Ovary (tissue), 9 donors: ENCODE results near the gene TEP1. TPM values are rescaled to one million over a fixed set of nuclear protein-coding genes. Genes with fewer than 3 reads are reported as not detected.

Experiments used
- DNase-seq, 5 donors: peaks; one replicate each; pipeline ENCODE4 v3.0.0-alpha.2; 2019 to 2020
- H3K27ac ChIP-seq, 2 donors: fragments of 200-600 bp; one replicate each; pipeline versions ENCODE4 v1.5.1 to v1.8.0; 2019 to 2022
- H3K27me3 ChIP-seq: fragments of 200-600 bp; one replicate; pipeline ENCODE4 v1.8.0; 2022
- H3K36me3 ChIP-seq: fragments of 200-600 bp; sonication (generic); one replicate; pipeline ENCODE4 v1.5.1; 2019
- H3K4me1 ChIP-seq: one replicate; pipeline ENCODE4 v1.8.1; 2013; ENCODE audit warnings: mild to moderate bottlenecking, moderate library complexity; ENCODE audit not compliant: insufficient read depth
- H3K4me3 ChIP-seq: fragments of 200-600 bp; sonication (generic); one replicate; pipeline ENCODE4 v1.5.1; 2017
- H3K9me3 ChIP-seq, 2 donors: fragments of 200-600 bp in 1 of 2; sonication (generic) in 1 of 2; one replicate each; pipeline versions ENCODE4 v1.5.1 to v1.8.1; 2013 to 2019; ENCODE audit warnings: mild to moderate bottlenecking in 1 of 2, moderate library complexity in 1 of 2
- EP300 ChIP-seq: sonication (generic); formaldehyde crosslinking; IDR thresholded peaks from one replicate; pipeline ENCODE4 v1.6.1; 2017; ENCODE audit warnings: antibody characterized with exemption
- POLR2A ChIP-seq: fragments of 450-650 bp; IDR thresholded peaks from one replicate; pipeline ENCODE4 v1.6.1; 2017; ENCODE audit warnings: antibody characterized with exemption, mild to moderate bottlenecking, moderate library complexity
- WGBS, 3 donors: extraction: QIAGEN DNeasy Blood & Tissue Kit in 1 of 3; methylation state at CpG; one replicate each; pipeline versions ENCODE4 v1.1.5 to v1.1.7; 2013 to 2017; 5-methylcytosine and 5-hydroxymethylcytosine counted together
- intact Hi-C, 4 donors: fragments of 100-400 bp; cut with DNase I; formaldehyde crosslinking; loops; one replicate each; pipeline versions ENCODE4 v1.11.0 to v1.15.1; 2022 to 2023
- polyA plus RNA-seq, 2 donors: library from polyadenylated mRNA; stranded (reverse); fragments of 200-250 nt in 1 of 2; fragments of 350-450 nt in 1 of 2; fragmentation: Illumina TruSeq in 1 of 2; extraction: RNeasy Lipid Tissue Mini Kit (QIAGEN cat#74804) in 1 of 2; gene quantifications; one replicate each; pipeline ENCODE4 v1.2.3, GENCODE V29; 2013 to 2014
- total RNA-seq, 7 donors: library from RNA; depleted of rRNA in 2 of 7; stranded (reverse); fragments of >200 nt in 2 of 7; fragmentation: NEBNext Ultra II Directional in 3 of 7; extraction: Animal tissue kit (Norgen Biotek cat#: 25700) in 3 of 7; gene quantifications; one replicate each; pipeline versions ENCODE4 v1.1.0 to v1.2.4, GENCODE V29; 2016 to 2023
- TF ChIP-seq, protein P1 (sequence below), 3 donors: fragments of 450-650 bp in 2 of 3; fragments of 200-600 bp in 1 of 3; IDR thresholded peaks; one replicate each; pipeline versions ENCODE4 v1.5.1 to v1.8.0; 2016 to 2022; ENCODE audit warnings: antibody characterized with exemption in 3 of 3, mild to moderate bottlenecking in 1 of 3
- donor health status: DM: no; HTN: no; CAD: no; lungs with moderate emphysema.
- donor health status: DM: no; HTN: no; CAD: no.
- donor health status: Bipolar disorder and iron deficiency.
- donor health status: DM: yes; HTN: yes; CAD: no.
- donor health status: DM: no; HTN: no; CAD: no.
- donor health status: DM: yes; HTN: yes; CAD: no.

The TEP1 gene
- total and polyA plus RNA-seq, 9 donors: 8.2 to 29.1 (median 18.2) TPM

- Histone ChIP-seq H3K4me3 (no peak overlapping the region), H3K36me3 (peaks cover 4% of the 10 kb centered on the region), H3K9me3 (no peaks in the 10 kb centered on the region), H3K27me3 (no peaks in the 10 kb centered on the region), H3K4me1 (no peaks in the 10 kb centered on the region), H3K27ac (no peak overlapping the region)
- DNase-seq: no peak
- intact Hi-C loops: no loop called here
- 86 to 97% (median 96%) methylated on average over 4 of the region's 4 CpGs for WGBS, 3 donors
- TF ChIP-seq POLR2A (no peak), EP300 (no peak)
- TF ChIP-seq, protein P1, sequence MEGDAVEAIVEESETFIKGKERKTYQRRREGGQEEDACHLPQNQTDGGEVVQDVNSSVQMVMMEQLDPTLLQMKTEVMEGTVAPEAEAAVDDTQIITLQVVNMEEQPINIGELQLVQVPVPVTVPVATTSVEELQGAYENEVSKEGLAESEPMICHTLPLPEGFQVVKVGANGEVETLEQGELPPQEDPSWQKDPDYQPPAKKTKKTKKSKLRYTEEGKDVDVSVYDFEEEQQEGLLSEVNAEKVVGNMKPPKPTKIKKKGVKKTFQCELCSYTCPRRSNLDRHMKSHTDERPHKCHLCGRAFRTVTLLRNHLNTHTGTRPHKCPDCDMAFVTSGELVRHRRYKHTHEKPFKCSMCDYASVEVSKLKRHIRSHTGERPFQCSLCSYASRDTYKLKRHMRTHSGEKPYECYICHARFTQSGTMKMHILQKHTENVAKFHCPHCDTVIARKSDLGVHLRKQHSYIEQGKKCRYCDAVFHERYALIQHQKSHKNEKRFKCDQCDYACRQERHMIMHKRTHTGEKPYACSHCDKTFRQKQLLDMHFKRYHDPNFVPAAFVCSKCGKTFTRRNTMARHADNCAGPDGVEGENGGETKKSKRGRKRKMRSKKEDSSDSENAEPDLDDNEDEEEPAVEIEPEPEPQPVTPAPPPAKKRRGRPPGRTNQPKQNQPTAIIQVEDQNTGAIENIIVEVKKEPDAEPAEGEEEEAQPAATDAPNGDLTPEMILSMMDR (IDR thresholded peaks at IDR 0.05): no peak
Measured at GRCh38 chr14:20391505-20391904, 21.8 kb downstream of the TEP1 start.

DNA sequence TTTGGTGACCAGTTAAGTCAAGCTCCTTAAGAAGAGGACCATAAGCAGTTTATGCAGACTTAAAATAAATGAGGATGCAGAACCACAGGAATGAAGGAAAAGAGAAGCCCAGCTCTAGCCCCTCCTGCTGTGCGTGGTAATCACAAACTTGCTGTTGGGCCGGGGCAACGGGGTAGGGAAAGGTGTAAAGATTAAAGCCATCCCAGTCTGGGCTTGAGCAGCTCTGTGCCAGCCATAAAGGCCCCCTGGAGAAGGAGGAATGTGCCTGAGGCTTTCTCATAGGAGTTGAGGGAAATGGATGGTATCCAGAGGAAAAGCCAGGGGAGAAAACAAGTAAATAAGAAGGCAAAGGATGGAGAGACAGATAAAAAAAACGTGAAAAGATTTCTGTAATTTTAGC is 25.1 kb downstream of the TEP1 start:
- Histone ChIP-seq H3K27ac (no peak overlapping the region), H3K27me3 (no peaks in the 10 kb centered on the region), H3K4me1 (no peaks in the 10 kb centered on the region), H3K36me3 (peaks cover 4% of the 10 kb centered on the region), H3K4me3 (no peak overlapping the region), H3K9me3 (no peaks in the 10 kb centered on the region)
- TF ChIP-seq, protein P1 (IDR thresholded peaks at IDR 0.05): no peak
- no peak for TF ChIP-seq EP300
- TF ChIP-seq POLR2A: no peak
- DNase-seq: no peak
- 58 to 60% (median 59%) methylated on average over 4 of the region's 4 CpGs for WGBS, 3 donors
- intact Hi-C loops: no loop called here

DNA sequence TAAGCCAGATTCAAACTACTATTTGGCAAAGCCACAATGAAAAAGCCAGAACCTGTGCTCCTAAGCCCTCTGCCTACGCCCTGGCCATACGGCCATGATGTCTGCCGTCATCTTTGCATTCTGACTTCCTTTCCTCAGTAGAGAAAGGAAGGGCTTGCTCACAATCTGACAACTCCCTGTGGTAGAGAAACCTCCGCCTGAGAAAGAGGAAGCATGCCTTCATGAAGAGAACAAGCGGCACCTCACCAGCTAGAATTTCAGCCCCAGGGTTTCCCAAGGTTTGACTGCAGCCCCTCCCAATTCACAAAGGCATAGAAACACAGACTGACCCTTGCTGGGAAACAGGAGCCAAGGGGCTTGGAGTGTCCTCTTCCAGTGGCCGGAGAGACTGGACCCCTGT is 25.7 kb downstream of the TEP1 start:
- Histone ChIP-seq H3K4me1 (no peaks in the 10 kb centered on the region), H3K27ac (no peak overlapping the region), H3K27me3 (no peaks in the 10 kb centered on the region), H3K4me3 (no peak overlapping the region), H3K9me3 (no peaks in the 10 kb centered on the region), H3K36me3 (peaks cover 4% of the 10 kb centered on the region)
- TF ChIP-seq EP300 (no peak), POLR2A (no peak)
- TF ChIP-seq, protein P1 (IDR thresholded peaks at IDR 0.05): no peak
- WGBS, 3 donors: 95 to 97% (median 97%) methylated on average over 6 of the region's 6 CpGs
- no peak for DNase-seq
- intact Hi-C loops: no loop called here

GRCh38 chr14:20386276-20386855 is 26.9 kb downstream of the TEP1 start:
- H3K36me3 ChIP-seq: peaks cover 4% of the 10 kb centered on the region
- no peak for DNase-seq
- intact Hi-C loops: no loop called here
- no peaks in the 10 kb centered on the region for H3K9me3 ChIP-seq
- TF ChIP-seq EP300 (no peak), POLR2A (no peak)
- TF ChIP-seq, protein P1 (IDR thresholded peaks at IDR 0.05): no peak
- no peak overlapping the region for H3K4me3 ChIP-seq
- no peaks in the 10 kb centered on the region for H3K4me1 ChIP-seq
- H3K27ac ChIP-seq: no peak overlapping the region
- WGBS, 3 donors: 91 to 95% (median 92%) methylated on average over 17 of the region's 17 CpGs
- no peaks in the 10 kb centered on the region for H3K27me3 ChIP-seq
